Peyer's patch (tissue), 4 donors: ENCODE measurements around the gene YIPF4. TPM values are rescaled to one million over a fixed set of nuclear protein-coding genes. Genes with fewer than 3 reads are reported as not detected.
A peak's percentile ranks its signal among the peaks of the same experiment; 100 is the strongest.
"Not testable (repeated sequence)": the region's sequence is repeated elsewhere in the genome, so short reads cannot be mapped to it uniquely, and the experiment has no call there.

Experiments used
- DNase-seq, 3 donors: peaks; one replicate each; pipeline ENCODE4 v3.0.0-alpha.2; 2017 to 2019
- H3K27ac ChIP-seq, 4 donors: fragments of 200-600 bp; sonication (generic); one replicate each; pipeline ENCODE4 v1.5.1; 2016 to 2019
- H3K27me3 ChIP-seq, 2 donors: fragments of 200-600 bp; sonication (generic); one replicate each; pipeline ENCODE4 v1.5.1; 2019
- H3K36me3 ChIP-seq, 3 donors: fragments of 200-600 bp; sonication (generic); one replicate each; pipeline ENCODE4 v1.5.1; 2016 to 2019
- H3K4me1 ChIP-seq, 4 donors: fragments of 200-600 bp; sonication (generic); one replicate each; pipeline ENCODE4 v1.5.1; 2016 to 2019
- H3K4me3 ChIP-seq, 4 donors: fragments of 200-600 bp; sonication (generic); 1 replicate in 3 of 4; 2 replicates in 1 of 4; pipeline ENCODE4 v1.5.1; 2016 to 2019; ENCODE audit warnings: mild to moderate bottlenecking in 1 of 4
- H3K9me3 ChIP-seq, 4 donors: fragments of 200-600 bp; sonication (generic); one replicate each; pipeline ENCODE4 v1.5.1; 2016 to 2019; ENCODE audit warnings: mild to moderate bottlenecking in 1 of 4
- POLR2A ChIP-seq, 2 donors: fragments of 450-650 bp; IDR thresholded peaks; one replicate each; pipeline ENCODE4 v1.5.1; 2017; ENCODE audit warnings: antibody characterized with exemption in 2 of 2, mild to moderate bottlenecking in 2 of 2, moderate library complexity in 2 of 2
- total RNA-seq, 4 donors: library from RNA; depleted of rRNA; stranded (reverse); fragments of >200 nt; gene quantifications; one replicate each; pipeline ENCODE4 v1.1.0, GENCODE V29; 2016
- TF ChIP-seq, protein P1 (sequence below), 6 experiments: fragments of 450-650 bp in 4 of 6; fragments of 200-600 bp in 2 of 6; sonication (generic) in 1 of 6; IDR thresholded peaks; one replicate each; pipeline ENCODE4 v1.5.1; 2017 to 2019; ENCODE audit warnings: antibody characterized with exemption in 6 of 6, mild to moderate bottlenecking in 3 of 6, moderate library complexity in 1 of 6

The YIPF4 gene
- total RNA-seq, 4 donors from 2014 or later = 12.4 to 19.6 (median 15.4) TPM

GRCh38 chr2:32271063-32271462, 6.6 kb upstream of the YIPF4 start:
- no peaks in the 10 kb centered on the region for H3K36me3 ChIP-seq
- no peak overlapping the region for H3K4me3 ChIP-seq
- H3K9me3 ChIP-seq = no peaks in the 10 kb centered on the region
- no peak for DNase-seq
- H3K27me3 ChIP-seq = no peaks in the 10 kb centered on the region
- TF ChIP-seq POLR2A (IDR thresholded peaks at IDR 0.05) = no peak
- TF ChIP-seq, protein P1, sequence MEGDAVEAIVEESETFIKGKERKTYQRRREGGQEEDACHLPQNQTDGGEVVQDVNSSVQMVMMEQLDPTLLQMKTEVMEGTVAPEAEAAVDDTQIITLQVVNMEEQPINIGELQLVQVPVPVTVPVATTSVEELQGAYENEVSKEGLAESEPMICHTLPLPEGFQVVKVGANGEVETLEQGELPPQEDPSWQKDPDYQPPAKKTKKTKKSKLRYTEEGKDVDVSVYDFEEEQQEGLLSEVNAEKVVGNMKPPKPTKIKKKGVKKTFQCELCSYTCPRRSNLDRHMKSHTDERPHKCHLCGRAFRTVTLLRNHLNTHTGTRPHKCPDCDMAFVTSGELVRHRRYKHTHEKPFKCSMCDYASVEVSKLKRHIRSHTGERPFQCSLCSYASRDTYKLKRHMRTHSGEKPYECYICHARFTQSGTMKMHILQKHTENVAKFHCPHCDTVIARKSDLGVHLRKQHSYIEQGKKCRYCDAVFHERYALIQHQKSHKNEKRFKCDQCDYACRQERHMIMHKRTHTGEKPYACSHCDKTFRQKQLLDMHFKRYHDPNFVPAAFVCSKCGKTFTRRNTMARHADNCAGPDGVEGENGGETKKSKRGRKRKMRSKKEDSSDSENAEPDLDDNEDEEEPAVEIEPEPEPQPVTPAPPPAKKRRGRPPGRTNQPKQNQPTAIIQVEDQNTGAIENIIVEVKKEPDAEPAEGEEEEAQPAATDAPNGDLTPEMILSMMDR (IDR thresholded peaks at IDR 0.05) = no peak
- no peak overlapping the region for H3K27ac ChIP-seq
- H3K4me1 ChIP-seq = no peaks in the 10 kb centered on the region

DNA sequence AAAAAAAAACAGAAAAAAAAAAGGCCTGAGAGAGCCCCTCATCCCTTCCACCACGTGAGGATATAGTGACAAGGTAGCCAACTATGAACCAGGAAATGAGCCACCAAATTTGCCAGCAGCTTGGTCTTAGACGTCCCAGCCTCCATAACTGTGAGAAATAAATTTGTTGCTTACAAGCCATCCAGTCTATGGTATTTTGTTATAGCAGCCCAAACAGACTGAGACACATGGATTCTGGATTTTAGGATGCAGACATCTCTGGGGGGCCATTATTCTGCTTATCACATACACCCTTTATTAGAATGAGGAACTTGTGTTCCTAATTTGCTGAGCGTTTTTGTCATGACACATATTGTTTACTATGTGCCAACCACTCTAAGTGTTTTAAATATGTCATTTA, 5.4 kb upstream of the YIPF4 start:
- Histone ChIP-seq H3K9me3 (no peaks in the 10 kb centered on the region), H3K4me3 (no peak overlapping the region), H3K36me3 (no peaks in the 10 kb centered on the region), H3K4me1 (peaks cover 0 to 4% (median 0%) of the 10 kb centered on the region in 4 donors), H3K27me3 (no peaks in the 10 kb centered on the region), H3K27ac (no peak overlapping the region)
- no peak for DNase-seq
- no peak for TF ChIP-seq POLR2A (IDR thresholded peaks at IDR 0.05)
- TF ChIP-seq, protein P1 (IDR thresholded peaks at IDR 0.05) = no peak

DNA sequence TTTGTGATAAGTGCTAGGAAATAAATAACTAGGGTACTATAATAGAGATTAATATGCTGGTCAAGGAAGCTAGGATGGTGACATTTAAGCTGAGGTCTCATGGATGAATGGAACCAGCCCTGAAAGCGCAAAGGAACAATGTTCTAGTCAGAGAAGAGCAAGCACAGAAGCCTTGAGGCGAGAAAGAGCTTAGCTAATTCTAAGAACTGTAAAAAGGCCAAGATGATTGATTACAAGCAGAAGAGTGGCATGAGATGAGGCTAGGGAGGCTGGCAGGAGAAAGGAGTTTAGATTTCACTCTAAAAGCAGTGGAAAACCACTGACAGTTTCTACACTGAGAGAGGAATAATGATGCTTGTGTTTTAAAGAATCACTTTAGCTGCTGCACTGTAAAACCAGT, 3.4 kb upstream of the YIPF4 start:
- no peaks in the 10 kb centered on the region for H3K36me3 ChIP-seq
- peaks cover 0 to 11% (median 3%) of the 10 kb centered on the region in 4 donors for H3K4me1 ChIP-seq

GRCh38 chr2:32275790-32276189, 1.9 kb upstream of the YIPF4 start:
- H3K9me3 ChIP-seq, H3K4me3 ChIP-seq, H3K36me3 ChIP-seq, H3K27ac ChIP-seq, H3K27me3 ChIP-seq, DNase-seq: not testable (repeated sequence)
- peaks cover 0 to 15% (median 3%) of the 10 kb centered on the region in 4 donors for H3K4me1 ChIP-seq

More for the DNA sequence above, 3.4 kb upstream of the YIPF4 start:
- Histone ChIP-seq H3K4me3 (no peak overlapping the region), H3K27me3 (no peaks in the 10 kb centered on the region), H3K9me3 (no peaks in the 10 kb centered on the region), H3K27ac (no peak overlapping the region)
- TF ChIP-seq, protein P1 (IDR thresholded peaks at IDR 0.05) = no peak
- no peak for TF ChIP-seq POLR2A (IDR thresholded peaks at IDR 0.05)
- DNase-seq = no peak

DNA sequence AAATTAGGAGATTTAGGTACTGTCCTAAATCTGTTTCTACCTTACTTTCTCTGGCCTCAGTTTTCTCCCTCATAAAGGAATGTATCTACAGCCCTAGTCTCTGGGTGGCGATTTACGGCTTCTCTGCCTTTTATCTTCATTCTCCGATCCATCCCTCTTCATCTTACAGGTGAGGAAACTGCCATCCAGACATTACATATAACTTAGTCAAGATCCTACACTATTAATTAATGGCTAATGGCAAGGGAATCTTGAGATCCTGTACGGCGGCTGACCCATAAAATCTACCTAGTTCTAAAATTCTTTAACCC, 386 bp upstream of the YIPF4 start:
- peaks cover 0 to 18% (median 0%) of the 10 kb centered on the region in 3 donors for H3K36me3 ChIP-seq
- H3K27ac ChIP-seq = peak overlapping the region; percentile 80 to 89 (median 85)
- no peak for DNase-seq
- TF ChIP-seq, protein P1 (IDR thresholded peaks at IDR 0.05) = no peak
- TF ChIP-seq POLR2A (IDR thresholded peaks at IDR 0.05) = no peak
- no peaks in the 10 kb centered on the region for H3K9me3 ChIP-seq
- H3K4me1 ChIP-seq = peaks cover 0 to 15% (median 3%) of the 10 kb centered on the region in 4 donors
- no peaks in the 10 kb centered on the region for H3K27me3 ChIP-seq
- peak overlapping the region; percentile 76 to 98 (median 91) for H3K4me3 ChIP-seq

DNA sequence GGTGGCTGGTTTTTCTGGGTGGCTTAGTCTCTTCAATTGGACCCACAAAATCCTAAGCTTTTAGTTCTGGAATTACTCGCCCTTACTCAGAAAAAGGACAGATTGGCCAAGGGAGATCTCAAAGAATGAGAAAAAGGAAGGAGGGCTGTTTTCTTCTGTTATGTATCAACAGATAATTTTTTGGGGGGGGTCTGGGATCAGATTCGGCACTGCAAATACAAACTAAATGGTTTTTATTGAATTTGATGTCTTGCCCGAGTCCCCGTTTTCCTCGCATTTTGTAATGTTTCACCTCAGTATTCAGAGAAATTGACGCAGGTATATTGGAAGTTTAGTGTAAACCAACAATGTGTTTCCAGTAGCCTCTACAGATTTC, 762 bp downstream of the YIPF4 start:
- H3K36me3 ChIP-seq = peaks cover 0 to 23% (median 0%) of the 10 kb centered on the region in 3 donors
- peaks cover 0 to 15% (median 3%) of the 10 kb centered on the region in 4 donors for H3K4me1 ChIP-seq
- TF ChIP-seq POLR2A (IDR thresholded peaks at IDR 0.05) = no peak
- TF ChIP-seq, protein P1 (IDR thresholded peaks at IDR 0.05) = no peak
- peak overlapping the region; percentile 76 to 98 (median 91) for H3K4me3 ChIP-seq
- peak overlapping the region; percentile 80 to 89 (median 85) for H3K27ac ChIP-seq
- no peaks in the 10 kb centered on the region for H3K27me3 ChIP-seq
- no peak for DNase-seq
- H3K9me3 ChIP-seq = no peaks in the 10 kb centered on the region
